Hair follicular keratinocyte (primary cell): ENCODE results near the gene GP5. TPM values are rescaled to one million over a fixed set of nuclear protein-coding genes. Genes with fewer than 3 reads are reported as not detected.

Experiments used
- total RNA-seq: library from RNA; depleted of rRNA; stranded (reverse); fragments of >200 nt; gene quantifications from 2 replicates; pipeline ENCODE4 v1.2.3, GENCODE V29; 2015

Gene GP5
- total RNA-seq = not detected in 2 replicates

DNA sequence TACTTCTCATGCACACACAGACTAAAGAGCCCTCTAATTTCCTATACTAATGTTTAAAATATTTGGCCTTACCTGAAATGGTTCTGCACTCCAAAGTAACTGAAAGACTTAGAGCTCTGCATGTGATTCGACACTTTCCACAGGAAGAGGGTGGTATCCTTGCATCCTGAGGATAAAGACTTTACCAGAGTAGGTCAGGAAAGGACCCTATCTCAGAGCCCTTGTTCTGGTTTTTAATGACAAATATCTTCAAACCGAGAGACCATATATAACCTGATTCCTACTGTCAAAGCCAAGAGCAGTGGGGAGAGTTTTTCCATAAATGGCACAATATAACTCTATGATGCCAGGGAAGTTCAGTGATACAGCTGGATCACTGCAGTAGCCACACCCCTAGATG is at the start of gene GP5:
Gene GP5, minus strand, starts transcription at position 101 of the 400 bp plus-strand sequence. CDS start 984 bp downstream, outside the sequence.

DNA sequence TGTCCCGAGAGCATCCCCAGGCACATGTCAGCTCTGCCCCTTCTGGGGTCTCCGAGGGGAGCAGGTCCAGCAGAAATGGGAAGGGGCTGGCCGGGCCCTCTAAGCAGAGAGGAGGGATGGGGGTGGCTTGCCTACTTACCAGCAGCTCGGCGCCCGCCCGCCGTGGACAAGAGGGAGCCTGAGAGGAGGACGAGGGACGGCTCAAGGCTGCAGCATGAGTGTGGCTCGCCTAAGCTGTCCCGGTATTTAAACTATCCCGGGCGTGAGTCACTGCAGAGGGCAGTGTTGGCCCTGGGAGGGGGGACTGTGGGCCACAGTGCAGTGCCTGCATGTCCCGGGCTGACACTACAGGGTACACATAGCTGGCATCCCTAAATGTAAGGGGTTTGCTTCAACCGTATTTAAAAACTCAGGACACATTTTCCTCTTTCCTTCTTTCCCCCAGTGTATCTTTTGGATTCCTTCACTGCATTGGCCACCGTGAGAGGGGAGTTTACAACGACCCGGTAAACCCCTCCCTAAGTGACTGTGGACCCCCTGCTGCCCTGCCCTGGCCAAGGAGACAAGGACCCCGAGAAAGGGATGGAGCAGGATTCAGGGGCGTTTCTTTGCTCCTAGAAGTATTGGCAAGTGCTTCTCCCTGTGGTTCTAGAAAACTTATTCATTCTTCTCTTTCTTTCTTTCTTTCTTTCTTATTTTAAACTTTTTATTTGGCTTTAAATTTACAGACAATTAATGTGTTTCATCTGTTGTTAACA is 29.4 kb downstream of the GP5 start, which contains the start of gene LRRC15:
Gene LRRC15, minus strand, starts transcription at position 222 of the 758 bp plus-strand sequence. CDS start 8,700 bp downstream, outside the sequence.

DNA sequence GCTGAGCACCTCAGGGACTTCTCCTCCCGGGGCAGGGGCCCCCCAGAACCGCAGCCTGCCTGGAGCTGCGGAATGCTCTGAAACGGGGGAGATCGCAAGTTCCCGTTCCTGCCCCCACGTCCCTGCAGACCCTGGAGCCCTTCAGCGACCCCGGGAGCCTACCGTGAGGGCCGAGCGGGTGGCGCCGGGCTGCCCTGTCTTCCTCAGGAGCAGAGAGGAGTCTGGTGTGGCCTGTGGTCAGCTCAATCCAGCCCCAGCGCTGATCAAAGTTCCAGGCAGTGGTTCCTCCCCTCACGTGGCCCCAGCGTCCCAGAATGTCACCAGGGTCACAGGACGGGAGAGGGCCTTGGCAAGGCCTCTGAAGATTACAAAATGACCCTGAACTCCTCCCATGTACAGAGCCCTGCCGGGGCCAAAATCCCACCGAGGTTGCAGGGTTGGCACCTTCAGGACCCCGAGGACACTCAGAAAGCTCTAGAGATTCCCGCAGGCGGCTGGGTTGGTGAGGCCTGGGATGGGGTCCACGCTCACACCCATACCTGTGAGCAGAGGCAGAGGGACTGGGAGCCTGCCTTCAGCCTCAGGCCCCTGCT is 47.9 kb downstream of the GP5 start, which contains the start of gene CPN2:
Gene CPN2, minus strand, starts transcription at position 249 of the 593 bp plus-strand sequence. CDS start 8,626 bp downstream, outside the sequence.

Other genes starting within 250 kb of the GP5 start
- not detected in 2 replicates for gene CPN2, start 47.9 kb downstream of the GP5 start, total RNA-seq
- not detected in 2 replicates for gene LRRC15, start 29.5 kb downstream of the GP5 start, total RNA-seq
- 196 and 202 TPM in 2 replicates for gene ATP13A3, start 87.7 kb upstream of the GP5 start, total RNA-seq
- gene TMEM44, start 234.2 kb upstream of the GP5 start, total RNA-seq = 9.5 and 14.9 TPM in 2 replicates